Common myeloid progenitor, CD34-positive (primary cell): Measurements from ENCODE around the gene CTTN. TPM values are rescaled to one million over a fixed set of nuclear protein-coding genes. Genes with fewer than 3 reads are reported as not detected.

Experiments used
- CTCF ChIA-PET: fragments of 350-600 bp; sonication (Branson Sonifier 250); formaldehyde crosslinking; loops from one replicate; lab custom pipeline; 2021; ENCODE audit warnings: antibody characterized with exemption; lab: Charles Lee
- POLR2A ChIA-PET: fragments of 350-600 bp; sonication (Branson Sonifier 250); formaldehyde crosslinking; loops from one replicate; lab custom pipeline; 2021; ENCODE audit warnings: antibody characterized with exemption; lab: Charles Lee
- DNase-seq, 3 donors: peaks; one replicate each; pipeline versions ENCODE4 v3.0.0 to v3.0.0-alpha.2; 2013
- H3K27ac ChIP-seq, 2 experiments: 1 replicate in 1 of 2; 2 replicates in 1 of 2; pipeline ENCODE4 v1.7.0; 2013; ENCODE audit warnings: inconsistent platforms in 2 of 2, low read length in 2 of 2, mild to moderate bottlenecking in 2 of 2, low read depth in 1 of 2, moderate library complexity in 1 of 2; ENCODE audit not compliant: severe bottlenecking in 2 of 2, insufficient read depth in 1 of 2, poor library complexity in 1 of 2
- H3K27me3 ChIP-seq, 5 experiments: replicated peaks in 2 of 5; 1 replicate in 3 of 5; 2 replicates in 2 of 5; pipeline versions ENCODE4 v1.6.1 to v1.7.0; 2013; ENCODE audit warnings: low read length in 4 of 5, mild to moderate bottlenecking in 2 of 5, moderate library complexity in 2 of 5, inconsistent platforms in 1 of 5; ENCODE audit not compliant: insufficient read depth in 5 of 5, control insufficient read depth in 4 of 5
- H3K36me3 ChIP-seq, 4 experiments: 1 replicate in 2 of 4; 2 replicates in 2 of 4; pipeline versions ENCODE4 v1.6.1 to v1.7.0; 2013; ENCODE audit warnings: low read length in 3 of 4, control low read depth in 1 of 4, mild to moderate bottlenecking in 1 of 4; ENCODE audit not compliant: control insufficient read depth in 4 of 4, insufficient read depth in 4 of 4
- H3K4me1 ChIP-seq, 4 experiments: 1 replicate in 3 of 4; 2 replicates in 1 of 4; pipeline versions ENCODE4 v1.6.1 to v1.7.1; 2013; ENCODE audit warnings: low read length in 3 of 4, mild to moderate bottlenecking in 3 of 4, control low read depth in 1 of 4, inconsistent platforms in 1 of 4, moderate library complexity in 1 of 4; ENCODE audit not compliant: control insufficient read depth in 4 of 4, insufficient read depth in 4 of 4; ENCODE audit errors: control extremely low read depth in 1 of 4
- H3K4me3 ChIP-seq, 7 experiments: 1 replicate in 4 of 7; 2 replicates in 3 of 7; pipeline versions ENCODE4 v1.5.1 to v1.7.0; 2013; ENCODE audit warnings: mild to moderate bottlenecking in 7 of 7, low read length in 6 of 7, moderate library complexity in 6 of 7, inconsistent platforms in 2 of 7, low read depth in 2 of 7, control low read depth in 1 of 7; ENCODE audit not compliant: insufficient read depth in 4 of 7, control insufficient read depth in 1 of 7; ENCODE audit errors: extremely low read depth in 1 of 7
- H3K9me3 ChIP-seq, 5 experiments: 1 replicate in 4 of 5; 2 replicates in 1 of 5; pipeline versions ENCODE4 v1.6.1 to v1.7.1; 2013; ENCODE audit warnings: low read length in 4 of 5, mild to moderate bottlenecking in 2 of 5, inconsistent platforms in 1 of 5, low read depth in 1 of 5, moderate library complexity in 1 of 5; ENCODE audit not compliant: control insufficient read depth in 4 of 5, insufficient read depth in 2 of 5; ENCODE audit errors: control extremely low read depth in 1 of 5
- WGBS: methylation state at CpG from one replicate; pipeline ENCODE4 v1.1.5; 2013; ENCODE audit not compliant: insufficient coverage; 5-methylcytosine and 5-hydroxymethylcytosine counted together
- polyA plus RNA-seq: library from polyadenylated mRNA; unstranded; fragments of 120-200 nt; gene quantifications from one replicate; pipeline ENCODE4 v1.2.1, GENCODE V29; 2013

CTTN gene
- polyA plus RNA-seq: 0.70 TPM

GRCh38 chr11:70397983-70398833 is at the start of gene CTTN:
TSS of gene CTTN (plus strand) at chr11:70398529. CDS start at chr11:70407298, 8,769 bp downstream.
- peak within 1 kb of the TSS in 6 of 7 experiments; percentile 12 to 61 (median 46) for H3K4me3 ChIP-seq
- DNase-seq: peak; percentile 79 to 89 (median 82)
- H3K4me1 ChIP-seq: peaks cover 1 to 33% (median 26%) of the 10 kb centered on the region in 4 experiments
- H3K9me3 ChIP-seq: no peaks in the 10 kb centered on the region
- peaks cover 2 to 79% (median 32%) of the 10 kb centered on the region in 5 experiments for H3K27me3 ChIP-seq
- peak within 1 kb of the TSS in 1 of 2 experiments; percentile 1 for H3K27ac ChIP-seq
- no peaks in the 10 kb centered on the region for H3K36me3 ChIP-seq
- POLR2A ChIA-PET: no interaction called here
- 0% methylated on average over 58 of the region's 93 CpGs for WGBS
- CTCF ChIA-PET: interaction anchor here (1.2 to 2.0 kb wide), 2 partner anchors 15 to 20 kb away, joined by 4 to 6 read pairs; no protein-coding TSS in a partner anchor

- ChIA-PET CTCF (interaction anchor here (1.2 kb wide), 1 partner anchor 9 kb away, joined by 3 read pairs; no protein-coding TSS in a partner anchor), POLR2A (interaction anchor here (0.6 kb wide), 1 partner anchor 12 kb away, joined by 6 read pairs; no protein-coding TSS in a partner anchor)
- no peaks in the 10 kb centered on the region for H3K27me3 ChIP-seq
- H3K36me3 ChIP-seq: peaks cover 16 to 49% (median 32%) of the 10 kb centered on the region in 4 experiments
- H3K4me3 ChIP-seq: no peak overlapping the region
- no peaks in the 10 kb centered on the region for H3K9me3 ChIP-seq
- H3K27ac ChIP-seq: no peak overlapping the region
- DNase-seq: no peak
- WGBS: no CpG with 5 or more reads among the region's 1 CpG
- H3K4me1 ChIP-seq: no peaks in the 10 kb centered on the region
Observed at GRCh38 chr11:70348608-70349007, 49.7 kb upstream of the CTTN start.

DNA sequence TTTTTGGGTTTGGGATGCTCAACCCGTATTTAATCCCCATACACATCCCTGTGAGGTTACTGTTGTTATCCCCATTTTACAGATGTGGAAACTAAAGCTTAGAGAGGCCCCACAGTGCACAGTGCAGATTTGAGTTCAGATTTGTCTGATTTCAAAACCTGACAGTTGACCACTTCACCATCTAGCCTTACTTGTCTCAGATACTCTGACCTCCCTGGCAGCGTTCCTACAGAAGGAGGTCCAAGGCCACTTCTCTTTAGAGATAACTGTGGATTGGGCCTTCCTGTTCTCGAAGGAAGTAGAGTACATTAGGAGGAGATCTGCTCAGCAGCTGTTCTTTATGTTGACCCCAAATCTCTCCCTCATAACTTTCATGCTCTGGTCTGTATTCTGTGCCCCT is 46.7 kb upstream of the CTTN start:
- H3K9me3 ChIP-seq: no peaks in the 10 kb centered on the region
- ChIA-PET POLR2A (no interaction called here), CTCF (interaction anchor here (1.2 to 1.7 kb wide), 2 partner anchors 18 to 55 kb away, joined by 4 read pairs; no protein-coding TSS in a partner anchor)
- no peak overlapping the region for H3K27ac ChIP-seq
- no peak for DNase-seq
- H3K4me3 ChIP-seq: no peak overlapping the region
- no peaks in the 10 kb centered on the region for H3K27me3 ChIP-seq
- WGBS: 80% methylated on average over 1 of the region's 3 CpGs
- no peaks in the 10 kb centered on the region for H3K4me1 ChIP-seq
- H3K36me3 ChIP-seq: peaks cover 17 to 53% (median 38%) of the 10 kb centered on the region in 4 experiments

GRCh38 chr11:70352100-70352499 is 46.2 kb upstream of the CTTN start:
- H3K36me3 ChIP-seq: peaks cover 17 to 56% (median 41%) of the 10 kb centered on the region in 4 experiments
- ChIA-PET POLR2A (no interaction called here), CTCF (interaction anchor here (1.2 to 1.7 kb wide), 2 partner anchors 19 to 54 kb away, joined by 4 read pairs; no protein-coding TSS in a partner anchor)
- no peak overlapping the region for H3K27ac ChIP-seq
- no peaks in the 10 kb centered on the region for H3K27me3 ChIP-seq
- no peaks in the 10 kb centered on the region for H3K4me1 ChIP-seq
- DNase-seq: peak in 1 of 3 donors; percentile 34
- H3K4me3 ChIP-seq: no peak overlapping the region
- WGBS: 88% methylated on average over 1 of the region's 1 CpG
- no peaks in the 10 kb centered on the region for H3K9me3 ChIP-seq

- Histone ChIP-seq H3K4me3 (no peak overlapping the region), H3K9me3 (no peaks in the 10 kb centered on the region), H3K4me1 (no peaks in the 10 kb centered on the region), H3K36me3 (peaks cover 17 to 54% (median 41%) of the 10 kb centered on the region in 4 experiments), H3K27me3 (no peaks in the 10 kb centered on the region), H3K27ac (no peak overlapping the region)
- ChIA-PET CTCF (interaction anchor here (1.7 kb wide), 1 partner anchor 19 kb away, joined by 4 read pairs; no protein-coding TSS in a partner anchor), POLR2A (no interaction called here)
- WGBS: 100% methylated on average over 9 of the region's 19 CpGs
- no peak for DNase-seq
Observed at GRCh38 chr11:70352601-70353000, 45.7 kb upstream of the CTTN start.

- DNase-seq: no peak
- H3K36me3 ChIP-seq: peaks cover 17 to 49% (median 39%) of the 10 kb centered on the region in 4 experiments
- H3K4me1 ChIP-seq: peaks cover 0 to 4% (median 0%) of the 10 kb centered on the region in 4 experiments
- ChIA-PET CTCF (interaction anchor here (1.7 kb wide), 1 partner anchor 20 kb away, joined by 4 read pairs; no protein-coding TSS in a partner anchor), POLR2A (no interaction called here)
- H3K27me3 ChIP-seq: no peaks in the 10 kb centered on the region
- no peak overlapping the region for H3K4me3 ChIP-seq
- H3K9me3 ChIP-seq: no peaks in the 10 kb centered on the region
- H3K27ac ChIP-seq: no peak overlapping the region
- no CpG with 5 or more reads among the region's 2 CpGs for WGBS
Observed at GRCh38 chr11:70353329-70353728, 45.0 kb upstream of the CTTN start.
